GM12891 (cell line): ENCODE measurements around the gene TSHZ2.

Experiments used
- PAX5 ChIP-seq: IDR thresholded peaks from 2 replicates; pipeline ENCODE4 v1.6.1; 2011; ENCODE audit warnings: low read length, moderate library complexity, mild to moderate bottlenecking; ENCODE audit not compliant: insufficient read depth, severe bottlenecking
- POLR2A ChIP-seq: IDR thresholded peaks from 2 replicates; pipeline ENCODE4 v1.6.1; 2011; ENCODE audit warnings: low read depth, low read length, control low read depth
- POLR2AphosphoS5 ChIP-seq: IDR thresholded peaks from 2 replicates; pipeline ENCODE4 v1.6.1; 2011; ENCODE audit warnings: low read depth, low read length, control low read depth
- POU2F2 ChIP-seq: IDR thresholded peaks from 2 replicates; pipeline ENCODE4 v1.6.1; 2011; ENCODE audit warnings: low read depth, mild to moderate bottlenecking, control low read depth, low read length, moderate library complexity
- SPI1 ChIP-seq: IDR thresholded peaks from 2 replicates; pipeline ENCODE4 v1.6.1; 2011; ENCODE audit warnings: low read depth, low read length, control low read depth
- TAF1 ChIP-seq: IDR thresholded peaks from 2 replicates; pipeline ENCODE4 v1.6.1; 2011; ENCODE audit warnings: low read depth, low read length, control low read depth

DNA sequence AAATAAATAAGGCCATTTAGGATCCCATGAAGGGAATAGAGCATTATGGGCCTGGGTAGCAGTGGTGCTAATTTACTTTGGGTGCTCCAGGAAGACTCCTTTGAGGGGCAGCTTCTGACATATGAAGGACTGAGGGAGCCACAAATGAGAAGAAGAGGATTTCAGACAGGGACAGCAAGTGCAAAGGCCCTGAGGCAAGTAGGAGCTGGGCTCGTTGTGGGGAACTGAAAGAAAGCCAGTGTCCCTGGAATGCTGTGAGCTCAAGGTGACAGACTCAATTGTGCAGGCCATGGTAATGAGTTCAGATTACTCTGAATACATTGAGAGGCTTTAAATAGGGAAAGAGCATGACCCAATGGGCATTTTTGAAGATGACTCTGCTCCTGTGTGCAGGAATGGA is 307.6 kb downstream of the TSHZ2 start:
- TF ChIP-seq POLR2AphosphoS5 (no peak), TAF1 (no peak), POLR2A (no peak), SPI1 (no peak), POU2F2 (no peak), PAX5 (no peak)
